H1 (cell line): ENCODE measurements around the gene PSPN. TPM values are rescaled to one million over a fixed set of nuclear protein-coding genes. Genes with fewer than 3 reads are reported as not detected.

Source experiments
- ASH2L ChIP-seq: fragments of 200-600, 300-600 bp; sonication (generic); IDR thresholded peaks from one replicate; pipeline ENCODE4 v1.7.1; 2017; ENCODE audit warnings: low read length
- CHD7 ChIP-seq: fragments of 300-600 bp; sonication (generic); IDR thresholded peaks from 2 replicates; pipeline ENCODE4 v1.7.1; 2012; ENCODE audit warnings: low read length, moderate library complexity, mild to moderate bottlenecking, inconsistent platforms; ENCODE audit not compliant: insufficient replicate concordance
- HDAC6 ChIP-seq: IDR thresholded peaks from one replicate; pipeline ENCODE4 v1.7.1; 2012; ENCODE audit warnings: low read depth, mild to moderate bottlenecking, inconsistent platforms, low read length, moderate library complexity
- MAFK ChIP-seq: IDR thresholded peaks from 2 replicates; pipeline ENCODE4 v1.6.1; 2012; ENCODE audit warnings: low read depth, mild to moderate bottlenecking, improper control_type of control experiment, low read length
- NANOG ChIP-seq: IDR thresholded peaks from 2 replicates; pipeline ENCODE4 v1.6.1; 2011; ENCODE audit warnings: low read length, low read depth, mild to moderate bottlenecking, inconsistent platforms; ENCODE audit not compliant: insufficient read depth, poor library complexity, severe bottlenecking
- PHF8 ChIP-seq: fragments of 200-600 bp; sonication (generic); conservative IDR thresholded peaks from 2 replicates; pipeline ENCODE4 v1.7.1; 2012; ENCODE audit warnings: low read depth, mild to moderate bottlenecking, inconsistent platforms, low read length, moderate library complexity
- SIRT6 ChIP-seq: IDR thresholded peaks from one replicate; pipeline ENCODE4 v1.7.1; 2012; ENCODE audit warnings: low read length, inconsistent platforms
- SIX5 ChIP-seq: IDR thresholded peaks from 2 replicates; pipeline ENCODE4 v1.6.1; 2011; ENCODE audit warnings: mild to moderate bottlenecking, low read depth, low read length
- TAF1 ChIP-seq: IDR thresholded peaks from 2 replicates; pipeline ENCODE4 v1.6.1; 2011; ENCODE audit warnings: mild to moderate bottlenecking, low read depth, low read length
- polyA plus RNA-seq, 7 experiments: library from polyadenylated mRNA; depleted of rRNA in 3 of 7; stranded (reverse) in 5 of 7; unstranded in 2 of 7; fragments of >200 nt in 5 of 7; fragments of 200-250 nt in 2 of 7; gene quantifications; 1 replicate in 5 of 7; 2 replicates in 1 of 7; 4 replicates in 1 of 7; pipeline versions ENCODE4 v1.2.1 to v1.2.3, GENCODE V29; 2011 to 2013; ENCODE audit warnings: missing spikeins in 2 of 7, mixed read lengths in 2 of 7
- total RNA-seq: library from RNA; stranded (reverse); fragmentation: NEBNext Ultra II Directional; extraction: Animal tissue kit (Norgen Biotek cat#: 25700); gene quantifications from 2 replicates; pipeline ENCODE4 v1.2.1, GENCODE V29; 2021
- TF ChIP-seq, protein P1 (sequence below): IDR thresholded peaks from 2 replicates; pipeline ENCODE4 v1.6.1; 2011; ENCODE audit warnings: low read length, improper control_type of control experiment
- TF ChIP-seq, protein P2 (sequence below): IDR thresholded peaks from 2 replicates; pipeline ENCODE4 v1.6.1; 2012; ENCODE audit warnings: inconsistent platforms

PSPN gene
- total and polyA plus RNA-seq, 2 of the 8 experiments (the other 6 are each of a cell fraction or from before 2014, with no cell fraction given): 1.0 to 2.1 TPM

DNA sequence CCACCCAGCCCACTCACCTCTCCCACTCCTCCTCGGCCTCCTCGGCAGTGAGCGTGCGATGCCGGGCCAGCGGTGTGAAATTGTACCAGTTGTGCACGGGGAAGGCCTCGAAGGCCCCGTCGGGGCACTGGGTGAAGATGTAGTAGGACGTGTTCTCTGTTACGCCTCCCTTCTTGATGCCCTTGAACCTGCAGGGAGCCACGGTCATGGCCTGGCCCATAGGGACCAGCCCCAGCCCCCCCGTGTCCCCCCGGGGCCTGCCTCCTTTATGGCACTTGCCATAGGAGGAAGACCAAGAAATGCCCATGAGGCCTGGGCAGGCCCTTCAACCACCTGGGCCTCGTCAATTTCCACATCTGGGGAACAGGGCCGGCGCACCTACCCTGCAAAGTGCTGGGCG, 11.6 kb upstream of the PSPN start (continued):
- TF ChIP-seq CHD7 (no peak), NANOG (no peak), PHF8 (no peak), TAF1 (no peak), ASH2L (no peak), SIRT6 (no peak), MAFK (no peak), HDAC6 (no peak), SIX5 (no peak)
- TF ChIP-seq, protein P1, sequence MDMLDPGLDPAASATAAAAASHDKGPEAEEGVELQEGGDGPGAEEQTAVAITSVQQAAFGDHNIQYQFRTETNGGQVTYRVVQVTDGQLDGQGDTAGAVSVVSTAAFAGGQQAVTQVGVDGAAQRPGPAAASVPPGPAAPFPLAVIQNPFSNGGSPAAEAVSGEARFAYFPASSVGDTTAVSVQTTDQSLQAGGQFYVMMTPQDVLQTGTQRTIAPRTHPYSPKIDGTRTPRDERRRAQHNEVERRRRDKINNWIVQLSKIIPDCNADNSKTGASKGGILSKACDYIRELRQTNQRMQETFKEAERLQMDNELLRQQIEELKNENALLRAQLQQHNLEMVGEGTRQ: no peak
- TF ChIP-seq, protein P2, sequence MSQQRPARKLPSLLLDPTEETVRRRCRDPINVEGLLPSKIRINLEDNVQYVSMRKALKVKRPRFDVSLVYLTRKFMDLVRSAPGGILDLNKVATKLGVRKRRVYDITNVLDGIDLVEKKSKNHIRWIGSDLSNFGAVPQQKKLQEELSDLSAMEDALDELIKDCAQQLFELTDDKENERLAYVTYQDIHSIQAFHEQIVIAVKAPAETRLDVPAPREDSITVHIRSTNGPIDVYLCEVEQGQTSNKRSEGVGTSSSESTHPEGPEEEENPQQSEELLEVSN: no peak
